Glomerular endothelial cell (primary cell): ENCODE results near the gene TIMM23. TPM values are rescaled to one million over a fixed set of nuclear protein-coding genes. Genes with fewer than 3 reads are reported as not detected.
"Not testable (repeated sequence)": the region's sequence is repeated elsewhere in the genome, so short reads cannot be mapped to it uniquely, and the experiment has no call there.

Experiments used
- DNase-seq: peaks from one replicate; pipeline ENCODE4 v3.0.0-alpha.2; 2011; ENCODE audit warnings: low read depth, low spot score; ENCODE audit errors: extremely low read depth
- total RNA-seq: library from RNA; depleted of rRNA; stranded (reverse); fragments of >200 nt; gene quantifications from 2 replicates; pipeline ENCODE4 v1.2.3, GENCODE V29; 2015

TIMM23 gene
- total RNA-seq, 1 donor from 2014 or later, result 94.6 TPM

DNA sequence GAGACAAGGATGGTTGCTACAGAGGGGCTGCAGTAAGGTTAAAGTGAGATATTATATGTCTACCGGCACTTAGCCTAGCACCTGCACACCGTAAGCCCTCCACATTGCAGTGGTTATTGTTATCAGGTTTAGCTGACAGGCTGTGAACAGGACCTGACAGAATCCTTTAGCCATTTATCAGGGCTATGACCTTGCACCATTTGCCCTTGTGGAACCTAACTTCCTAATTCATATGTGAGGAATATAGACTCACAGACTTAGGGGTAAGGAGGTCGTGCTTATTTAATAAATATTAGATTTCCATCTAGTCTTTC, 48.0 kb downstream of the TIMM23 start:
- no peak for DNase-seq

DNA sequence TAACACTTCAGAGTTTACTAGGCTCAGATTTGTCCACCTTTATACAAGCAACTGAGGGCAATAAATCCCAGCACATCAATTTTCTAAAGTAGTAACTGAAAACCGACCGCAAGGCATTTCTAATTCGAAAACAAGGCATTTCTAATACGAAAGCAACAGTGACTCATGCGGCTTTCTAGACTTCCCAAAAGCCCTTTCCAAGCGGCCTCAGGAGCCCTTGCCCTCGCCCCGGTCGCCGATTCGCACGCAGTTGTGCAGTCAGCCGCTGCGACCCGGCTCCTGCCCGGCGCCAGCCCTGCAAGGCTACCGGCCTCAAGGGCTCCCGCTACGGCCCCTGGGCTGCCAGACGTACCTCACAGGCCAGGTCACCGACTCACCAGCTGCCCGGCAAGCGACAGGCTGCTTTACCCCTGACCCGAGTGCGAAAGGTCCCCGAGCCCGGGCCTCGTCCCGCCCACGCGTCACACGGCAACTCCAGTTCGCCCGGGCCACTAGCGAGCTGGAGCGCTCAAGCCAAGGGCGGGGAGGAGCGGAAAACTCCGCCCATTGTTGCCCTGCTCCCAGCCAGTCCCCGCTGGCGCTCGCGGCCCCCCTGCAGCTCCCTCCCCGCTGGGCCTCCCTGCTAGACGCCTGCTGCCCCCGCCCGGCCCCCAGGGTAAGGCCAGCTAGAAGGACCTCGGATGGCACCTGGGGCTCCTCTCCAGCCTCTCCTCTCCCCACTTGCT, 50.9 kb downstream of the TIMM23 start:
- DNase-seq, result no peak

- DNase-seq, result no peak
Observed at GRCh38 chr10:46024948-46025347, 52.7 kb downstream of the TIMM23 start.

- no peak for DNase-seq
Observed at GRCh38 chr10:46025406-46025805, 53.1 kb downstream of the TIMM23 start.

DNA sequence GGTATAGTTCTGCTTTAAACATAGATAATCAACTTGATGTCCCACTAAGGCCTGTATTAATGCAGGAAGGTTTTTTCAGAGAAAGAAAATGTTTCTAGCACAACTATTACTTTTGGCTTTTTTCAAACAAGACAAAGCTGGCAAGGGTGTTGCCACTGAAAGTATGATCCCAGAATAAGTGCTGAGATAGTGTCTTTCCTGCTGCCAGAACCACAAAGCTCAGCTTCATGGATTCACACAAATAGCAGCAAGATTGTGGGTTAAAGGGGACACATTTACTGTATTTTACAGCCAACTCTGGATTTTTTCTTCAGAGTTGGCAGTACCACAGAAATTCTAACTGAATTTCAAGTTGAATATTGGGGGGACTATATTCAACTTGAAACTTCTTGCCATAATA, 53.8 kb downstream of the TIMM23 start:
- no peak for DNase-seq

GRCh38 chr10:46028584-46029460, 56.5 kb downstream of the TIMM23 start:
- no peak for DNase-seq

DNA sequence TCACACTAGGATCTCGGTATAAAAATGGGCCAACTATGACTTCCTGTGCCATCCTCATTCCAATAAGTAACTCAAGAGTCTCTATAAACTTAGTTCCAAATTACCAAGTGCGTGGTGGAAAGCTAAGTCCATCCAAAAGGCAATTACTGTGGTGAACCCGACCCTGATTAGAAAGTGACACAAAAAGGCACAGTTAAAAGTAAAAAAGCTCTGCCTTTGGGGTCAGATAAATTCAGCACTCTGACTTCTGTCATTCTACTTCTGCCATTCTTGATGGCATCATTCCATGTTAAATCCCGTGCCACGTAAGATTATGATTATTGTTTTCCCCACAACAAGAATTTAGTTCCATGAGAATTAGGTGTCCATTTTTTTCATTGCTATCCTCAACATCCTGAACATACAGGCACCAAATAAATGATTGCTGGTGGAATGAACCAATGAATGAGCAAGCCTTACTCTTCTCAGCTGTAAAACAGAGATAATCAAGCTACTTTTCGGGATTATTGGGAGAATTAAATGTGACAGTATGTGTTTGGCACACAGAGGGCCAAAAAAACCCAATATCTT, 57.3 kb downstream of the TIMM23 start:
- DNase-seq, result no peak

- DNase-seq, result peak; percentile 95
Observed at GRCh38 chr10:46030091-46030937, 58.0 kb downstream of the TIMM23 start, which contains the start of gene NCOA4. TSS of gene NCOA4 (minus strand) at chr10:46030623. CDS start at chr10:46016680, 13,943 bp downstream.

GRCh38 chr10:46031648-46032532, 59.6 kb downstream of the TIMM23 start:
- DNase-seq, result no peak

- DNase-seq, result peak; percentile 74
Observed at GRCh38 chr10:46033602-46034011, 61.3 kb downstream of the TIMM23 start.

- DNase-seq, result no peak
Observed at GRCh38 chr10:46035923-46036849, 63.9 kb downstream of the TIMM23 start.

DNA sequence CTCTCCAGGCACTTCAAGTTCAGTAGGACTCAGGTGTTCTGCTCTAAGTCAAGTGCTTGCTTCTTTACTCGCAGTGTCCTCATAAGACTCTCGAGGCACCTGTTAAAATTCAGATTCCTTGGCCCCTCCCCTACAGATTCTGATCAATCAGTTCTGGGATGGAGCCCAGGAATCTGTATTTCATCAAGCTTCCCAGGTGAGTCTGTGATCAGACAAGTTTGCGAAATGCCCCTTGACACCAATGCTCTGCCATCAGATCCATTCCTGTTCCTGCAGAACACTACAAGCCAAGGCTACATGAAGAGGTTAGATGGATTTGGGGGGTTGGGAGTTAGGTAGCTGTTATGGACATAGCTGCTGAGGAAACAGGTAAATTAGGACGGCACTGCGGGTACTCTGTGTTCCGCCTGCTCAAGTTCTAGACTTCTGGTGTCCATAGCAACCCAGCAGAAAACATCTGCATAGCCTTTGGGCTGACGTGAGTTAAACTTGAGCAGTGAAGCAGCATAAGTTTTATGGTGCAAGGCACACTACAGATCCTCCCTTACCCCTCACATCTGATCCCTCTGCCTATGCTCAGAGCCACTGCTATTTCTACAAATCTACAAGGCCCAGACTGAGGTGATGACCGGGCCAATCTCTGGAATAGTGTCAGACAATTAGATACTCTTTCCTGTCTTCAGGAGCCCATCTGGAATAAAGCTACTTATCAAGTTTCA, 65.0 kb downstream of the TIMM23 start:
- DNase-seq, result no peak

DNA sequence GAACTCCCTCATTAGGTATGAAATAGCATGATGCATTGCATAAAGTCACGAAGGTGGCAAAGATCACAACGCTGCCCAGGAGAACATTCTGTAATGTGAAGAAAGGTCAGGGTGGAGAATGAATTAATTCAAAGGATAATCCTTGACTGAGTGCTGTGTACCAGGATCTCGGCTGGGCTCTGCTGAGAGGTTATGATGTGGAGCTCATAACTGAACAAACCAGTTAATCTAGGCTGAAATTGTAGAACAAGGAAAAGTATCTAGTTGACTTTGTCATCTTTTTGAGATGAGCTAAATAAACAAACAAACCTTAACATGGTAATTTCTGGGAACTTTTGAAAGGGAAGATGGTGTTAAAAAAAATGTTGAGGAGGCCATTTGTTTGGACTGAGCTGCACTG, 67.7 kb downstream of the TIMM23 start:
- DNase-seq, result no peak

DNA sequence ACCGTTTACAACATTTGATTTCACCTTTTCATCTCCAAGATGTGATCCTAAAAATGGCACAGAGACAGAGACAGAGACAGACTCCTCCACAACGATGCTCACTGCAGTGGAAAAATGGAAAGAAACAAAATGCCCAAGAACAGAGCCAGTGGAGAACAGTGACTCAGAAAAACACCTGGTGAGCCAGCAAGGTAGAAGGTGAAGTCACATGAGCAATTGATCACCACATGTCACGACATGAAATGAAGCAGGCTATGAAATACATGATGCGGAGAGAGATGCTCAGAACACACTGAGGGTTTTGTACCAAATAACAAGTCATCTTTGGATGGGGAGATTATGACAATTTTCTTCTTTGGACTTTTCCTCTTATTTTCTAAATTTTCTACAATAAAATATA, 70.2 kb downstream of the TIMM23 start:
- DNase-seq, result no peak

GRCh38 chr10:46046261-46046660, 74.0 kb downstream of the TIMM23 start, which contains the start of gene MSMB:
TSS of gene MSMB (minus strand) at chr10:46046269. CDS start at chr10:46046237, 32 bp downstream.
- DNase-seq, result no peak

DNA sequence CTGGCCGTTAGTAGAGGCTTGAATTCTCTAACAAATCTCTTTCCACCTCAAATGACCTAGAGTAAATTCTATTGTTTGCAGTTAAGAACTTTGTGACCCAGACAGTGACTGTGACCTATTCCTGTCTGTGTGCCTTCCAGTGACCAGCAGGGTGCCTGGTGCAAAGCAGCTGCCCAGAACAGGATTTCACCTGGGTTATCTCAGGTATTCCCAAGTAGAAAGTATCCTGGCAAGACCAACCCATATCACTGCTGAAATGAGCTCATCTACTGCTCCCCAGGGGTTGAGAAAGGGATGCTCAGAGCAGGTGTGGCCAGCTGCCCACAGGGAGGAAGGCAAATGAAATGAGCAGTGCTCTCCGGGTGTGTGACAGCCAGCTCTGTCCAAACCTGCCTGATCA, 75.9 kb downstream of the TIMM23 start:
- no peak for DNase-seq

GRCh38 chr10:46049497-46049831, 77.2 kb downstream of the TIMM23 start:
- not testable (repeated sequence) for DNase-seq
